ENCODE results near the gene EPB41L3. TPM values are rescaled to one million over a fixed set of nuclear protein-coding genes. Genes with fewer than 3 reads are reported as not detected.

The EPB41L3 gene
- total RNA-seq, 1 experiment from 2014 or later: 0.34 TPM

DNA sequence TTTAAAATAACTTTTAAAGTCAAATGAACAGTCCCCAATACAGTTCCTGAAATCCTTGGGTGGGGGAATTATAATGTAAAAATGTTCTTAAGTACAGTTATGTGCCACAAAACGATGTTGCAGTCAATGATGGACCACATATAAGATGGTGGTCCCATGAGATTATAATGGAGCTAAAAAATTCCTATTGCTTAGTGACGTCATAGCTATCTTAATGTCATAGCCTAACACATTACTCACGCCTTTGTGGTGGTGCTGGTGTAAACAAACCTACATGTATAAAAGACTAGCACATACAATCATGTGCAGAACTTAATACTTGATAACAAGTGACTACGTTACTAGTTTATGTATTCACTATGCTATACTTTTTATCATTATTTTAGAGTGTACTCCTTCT lies 109.4 kb downstream of the EPB41L3 start (continued):
- no peak for TF ChIP-seq JUND (IDR thresholded peaks at IDR 0.05)

GRCh38 chr18:5431836-5432575 lies 111.8 kb downstream of the EPB41L3 start:
- DNase-seq (ENCODE audit: low read depth, low spot score) (no peak), ATAC-seq (no peak)
- POLR2A ChIA-PET: no interaction called here
- Histone ChIP-seq H3K9ac (ENCODE audit: low read length) (no peak overlapping the region), H3K4me2 (ENCODE audit: low read length) (no peak overlapping the region), H3K4me1 (ENCODE audit: control insufficient read depth in 1 of 2, insufficient read depth in 2 of 2, low read length in 2 of 2) (no peaks in the 10 kb centered on the region), H2AFZ (ENCODE audit: low read depth, low read length, poor library complexity, severe bottlenecking) (no peak overlapping the region), H4K20me1 (ENCODE audit: insufficient read depth) (no peaks in the 10 kb centered on the region), H3K9me2 (ENCODE audit: insufficient read depth) (no peaks in the 10 kb centered on the region), H3K27me3 (ENCODE audit: insufficient read depth, low read length) (no peaks in the 10 kb centered on the region), H3K36me3 (ENCODE audit: control insufficient read depth in 1 of 2, insufficient read depth in 2 of 2, low read length in 2 of 2) (no peaks in the 10 kb centered on the region), H3K79me2 (ENCODE audit: insufficient read depth, low read length) (no peaks in the 10 kb centered on the region), H3K9me3 (ENCODE audit: control insufficient read depth in 1 of 2, insufficient read depth in 1 of 2, low read depth in 1 of 2, low read length in 2 of 2) (peaks cover 0 to 19% of the 10 kb centered on the region in 2 experiments; a peak in 2 of 4 replicates), H3K27ac (ENCODE audit: low read depth, low read length) (no peak overlapping the region), H3K4me3 (replicated peaks in 1 of 2; ENCODE audit: low read depth in 1 of 2, low read length in 2 of 2) (no peak overlapping the region)
- BruUV-seq (replicated peaks): no TSS peak
- RAD21 ChIA-PET (ENCODE audit: low non-redundant PET in 1 of 2, low total read pairs in 2 of 2, uncharacterized antibody in 2 of 2, unreplicated experiment in 2 of 2): no interaction called here
- CTCF ChIA-PET: no interaction called here
- no peak for TF ChIP-seq YY1 (IDR thresholded peaks at IDR 0.05; ENCODE audit: extremely low read depth, insufficient replicate concordance, low read depth, low read length)
- no peak for TF ChIP-seq ZBTB33 (IDR thresholded peaks at IDR 0.05; ENCODE audit: extremely low read depth, insufficient replicate concordance, low read length)
- intact Hi-C loops (cut with micrococcal nuclease): no loop called here

DNA sequence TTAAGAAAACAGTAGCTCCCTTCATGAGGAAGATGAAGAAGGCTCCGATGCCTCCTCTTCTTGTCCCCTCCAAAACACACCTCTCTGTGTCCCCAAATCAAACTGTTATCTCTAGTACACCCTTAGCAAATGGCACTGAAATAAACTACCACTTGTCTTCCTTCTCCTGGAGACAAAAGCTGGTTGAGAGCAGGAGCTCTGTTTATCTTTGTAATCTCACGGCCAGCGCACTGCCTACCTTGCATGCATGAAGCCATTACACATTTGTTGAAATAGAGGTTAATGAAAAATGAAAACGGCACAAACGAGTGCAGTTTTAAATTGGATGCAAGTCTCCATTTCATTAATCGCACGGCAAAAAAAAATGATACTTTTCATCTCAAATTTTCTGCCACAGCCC lies 113.7 kb downstream of the EPB41L3 start:
- intact Hi-C loops (cut with micrococcal nuclease): no loop called here
- no TSS peak for BruUV-seq (replicated peaks)
- no peak overlapping the region for H3K27ac ChIP-seq (ENCODE audit: low read depth, low read length)
- no peak overlapping the region for H3K4me2 ChIP-seq (ENCODE audit: low read length)
- TF ChIP-seq EZH2phosphoT487 (IDR thresholded peaks at IDR 0.05; ENCODE audit: borderline replicate concordance) (no peak), EZH2 (IDR thresholded peaks at IDR 0.05) (no peak), MAX (IDR thresholded peaks at IDR 0.05) (no peak), YY1 (IDR thresholded peaks at IDR 0.05; ENCODE audit: extremely low read depth, insufficient replicate concordance, low read depth, low read length) (no peak), CTCF (IDR thresholded peaks at IDR 0.05 in 2 of 3, conservative IDR thresholded peaks at IDR 0.05 in 1 of 3; ENCODE audit: borderline replicate concordance in 1 of 3, insufficient read depth in 1 of 3, low read depth in 2 of 3, low read length in 2 of 3) (no peak), JUND (IDR thresholded peaks at IDR 0.05) (no peak), ZFX (IDR thresholded peaks at IDR 0.05) (no peak)
- H3K27me3 ChIP-seq (ENCODE audit: insufficient read depth, low read length): no peaks in the 10 kb centered on the region
- H3K9me3 ChIP-seq (ENCODE audit: control insufficient read depth in 1 of 2, insufficient read depth in 1 of 2, low read depth in 1 of 2, low read length in 2 of 2): peaks cover 0 to 20% of the 10 kb centered on the region in 2 experiments; a peak in 2 of 4 replicates
- H3K36me3 ChIP-seq (ENCODE audit: control insufficient read depth in 1 of 2, insufficient read depth in 2 of 2, low read length in 2 of 2): no peaks in the 10 kb centered on the region
- ChIA-PET RAD21 (ENCODE audit: low non-redundant PET in 1 of 2, low total read pairs in 2 of 2, uncharacterized antibody in 2 of 2, unreplicated experiment in 2 of 2) (no interaction called here), POLR2A (no interaction called here), CTCF (no interaction called here)
- no peaks in the 10 kb centered on the region for H4K20me1 ChIP-seq (ENCODE audit: insufficient read depth)
- H3K4me3 ChIP-seq (replicated peaks in 1 of 2; ENCODE audit: low read depth in 1 of 2, low read length in 2 of 2): no peak overlapping the region
- no peak for ATAC-seq
- H3K9me2 ChIP-seq (ENCODE audit: insufficient read depth): no peaks in the 10 kb centered on the region
- H2AFZ ChIP-seq (ENCODE audit: low read depth, low read length, poor library complexity, severe bottlenecking): no peak overlapping the region
- H3K9ac ChIP-seq (ENCODE audit: low read length): no peak overlapping the region
- no peak for DNase-seq (ENCODE audit: low read depth, low spot score)
- H3K4me1 ChIP-seq (ENCODE audit: control insufficient read depth in 1 of 2, insufficient read depth in 2 of 2, low read length in 2 of 2): no peaks in the 10 kb centered on the region
- no peaks in the 10 kb centered on the region for H3K79me2 ChIP-seq (ENCODE audit: insufficient read depth, low read length)

Measured in HCT116 (cell line).